ENCODE data around the gene PPP1R1B.

The PPP1R1B gene

GRCh38 chr17:39631403-39631802 is 4.7 kb downstream of the PPP1R1B start:
- DNase-seq (ENCODE audit: low read depth in 3 of 3, low spot score in 1 of 3), result no peak

DNA sequence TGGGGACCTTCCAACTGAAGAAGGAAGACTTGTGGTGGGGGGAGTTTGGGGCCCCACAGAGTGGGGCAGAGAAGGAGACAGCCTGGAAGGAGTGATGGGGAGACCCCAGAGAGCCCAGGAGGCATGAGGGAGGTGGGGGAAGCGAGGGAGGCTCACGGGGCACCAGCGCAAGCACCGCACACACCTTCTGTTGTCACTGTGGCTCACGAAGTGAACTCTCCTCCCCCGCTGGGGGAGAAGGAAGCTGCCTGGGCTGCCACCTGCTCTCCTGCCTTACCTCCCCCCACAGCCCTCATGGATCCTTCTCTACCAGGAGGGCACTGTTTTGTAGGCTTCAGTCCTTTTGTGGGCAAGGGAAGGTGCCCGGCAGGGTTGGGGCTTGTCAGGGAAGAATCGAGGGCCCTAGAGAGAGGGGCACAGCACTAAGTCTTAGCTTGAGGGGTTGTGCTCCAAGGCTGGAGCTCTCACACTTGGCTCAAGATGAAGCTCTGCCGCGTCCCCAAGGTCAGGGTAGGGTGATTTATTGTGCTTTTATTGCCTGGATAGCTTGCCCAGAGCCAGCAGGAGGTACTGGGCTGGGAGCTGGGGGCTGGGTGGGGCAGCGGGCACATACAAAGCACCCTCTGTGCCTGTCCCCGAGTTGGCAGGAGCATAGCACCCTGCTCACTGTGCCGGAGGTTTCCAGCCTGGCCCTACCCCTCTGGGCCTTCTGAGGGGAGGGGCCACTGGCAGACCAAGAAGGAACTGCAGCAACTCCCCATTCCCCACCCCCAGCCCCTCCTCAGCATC is 5.6 kb downstream of the PPP1R1B start:
- no peak for DNase-seq (ENCODE audit: low read depth in 3 of 3, low spot score in 1 of 3)

- no peak for DNase-seq (ENCODE audit: low read depth in 3 of 3, low spot score in 1 of 3)
Observed at GRCh38 chr17:39633570-39634183, 6.9 kb downstream of the PPP1R1B start.

- no peak for DNase-seq (ENCODE audit: low read depth in 3 of 3, low spot score in 1 of 3)
Observed at GRCh38 chr17:39634384-39634871, 7.7 kb downstream of the PPP1R1B start.

DNA sequence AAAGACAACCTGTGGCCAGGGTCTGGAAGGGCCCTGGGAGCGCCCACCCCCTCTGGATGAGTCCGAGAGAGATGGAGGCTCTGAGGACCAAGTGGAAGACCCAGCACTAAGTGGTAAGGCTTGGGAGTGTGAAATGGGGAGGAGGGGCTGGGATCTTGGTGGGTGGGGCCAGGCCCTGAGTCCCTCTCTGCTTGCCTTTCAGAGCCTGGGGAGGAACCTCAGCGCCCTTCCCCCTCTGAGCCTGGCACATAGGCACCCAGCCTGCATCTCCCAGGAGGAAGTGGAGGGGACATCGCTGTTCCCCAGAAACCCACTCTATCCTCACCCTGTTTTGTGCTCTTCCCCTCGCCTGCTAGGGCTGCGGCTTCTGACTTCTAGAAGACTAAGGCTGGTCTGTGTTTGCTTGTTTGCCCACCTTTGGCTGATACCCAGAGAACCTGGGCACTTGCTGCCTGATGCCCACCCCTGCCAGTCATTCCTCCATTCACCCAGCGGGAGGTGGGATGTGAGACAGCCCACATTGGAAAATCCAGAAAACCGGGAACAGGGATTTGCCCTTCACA is 8.9 kb downstream of the PPP1R1B start:
- no peak for DNase-seq (ENCODE audit: low read depth in 3 of 3, low spot score in 1 of 3)

DNA sequence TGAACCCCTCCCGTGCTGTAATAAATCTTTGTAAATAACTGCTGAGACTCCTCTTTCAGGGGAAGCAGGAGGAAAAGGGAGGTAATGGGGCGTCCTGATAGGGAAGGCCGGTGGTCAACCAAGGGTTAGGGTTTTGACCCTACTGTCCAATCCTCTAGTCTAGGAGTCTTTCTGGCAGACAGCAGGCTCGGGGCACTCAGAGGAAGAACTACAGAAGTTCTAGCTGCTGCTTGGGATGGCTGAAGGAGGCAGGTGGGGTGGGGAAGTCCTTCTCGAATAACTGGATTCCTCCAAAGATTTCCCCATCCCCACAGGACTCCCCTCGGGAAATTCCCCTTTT is 9.8 kb downstream of the PPP1R1B start:
- DNase-seq (ENCODE audit: low read depth in 3 of 3, low spot score in 1 of 3), result no peak

GRCh38 chr17:39636927-39637736 is 10.4 kb downstream of the PPP1R1B start, which contains the start of gene STARD3:
Gene STARD3 (plus strand): TSS chr17:39637144. CDS start chr17:39653532, 16,388 bp downstream.
- DNase-seq (ENCODE audit: low read depth in 3 of 3, low spot score in 1 of 3), result peak; percentile 72 to 89 (median 73)

DNA sequence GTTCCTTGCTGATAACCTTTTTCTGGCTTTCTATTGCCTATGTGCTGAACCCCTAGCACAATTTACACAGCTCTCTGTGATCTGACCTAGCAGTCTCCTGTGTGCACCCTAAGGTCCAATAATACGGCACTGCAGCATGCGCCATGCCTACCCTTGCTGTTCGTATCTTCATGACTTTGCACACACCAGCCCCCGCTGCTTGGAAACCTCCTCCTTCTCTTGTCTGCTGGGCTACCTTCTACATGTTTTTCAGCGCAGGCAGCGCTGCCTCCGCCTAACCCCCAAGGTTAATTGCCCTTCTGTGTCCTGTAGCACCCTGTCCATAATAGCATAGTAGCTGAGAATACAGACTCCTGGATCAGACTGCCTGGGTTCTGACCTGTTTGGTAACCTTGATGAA is 11.6 kb downstream of the PPP1R1B start:
- no peak for DNase-seq (ENCODE audit: low read depth in 3 of 3, low spot score in 1 of 3)

DNA sequence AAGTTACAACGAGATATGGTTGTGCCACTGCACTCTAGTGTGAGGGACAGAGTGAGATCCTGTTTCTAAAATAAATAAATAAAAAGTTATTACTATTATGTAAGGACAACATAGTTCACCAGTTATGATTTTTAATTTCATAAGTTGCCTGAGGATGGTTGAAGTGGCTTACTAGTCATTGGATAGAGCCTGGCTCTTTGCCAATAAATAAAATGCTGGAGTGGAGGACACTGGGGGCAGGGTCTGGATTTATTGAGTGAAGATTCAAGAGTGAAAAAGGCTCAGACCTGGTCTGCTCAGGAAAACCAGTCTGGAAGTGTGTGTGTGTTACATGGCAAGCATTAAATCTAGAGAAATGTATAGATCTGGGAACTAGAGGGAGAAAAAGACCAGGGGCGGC is 12.3 kb downstream of the PPP1R1B start:
- no peak for DNase-seq (ENCODE audit: low read depth in 3 of 3, low spot score in 1 of 3)

GRCh38 chr17:39639566-39640458 is 13.1 kb downstream of the PPP1R1B start:
- DNase-seq (ENCODE audit: low read depth in 3 of 3, low spot score in 1 of 3), result no peak

GRCh38 chr17:39640591-39641031 is 13.9 kb downstream of the PPP1R1B start:
- no peak for DNase-seq (ENCODE audit: low read depth in 3 of 3, low spot score in 1 of 3)

GRCh38 chr17:39641097-39641496 is 14.3 kb downstream of the PPP1R1B start:
- no peak for DNase-seq (ENCODE audit: low read depth in 3 of 3, low spot score in 1 of 3)

DNA sequence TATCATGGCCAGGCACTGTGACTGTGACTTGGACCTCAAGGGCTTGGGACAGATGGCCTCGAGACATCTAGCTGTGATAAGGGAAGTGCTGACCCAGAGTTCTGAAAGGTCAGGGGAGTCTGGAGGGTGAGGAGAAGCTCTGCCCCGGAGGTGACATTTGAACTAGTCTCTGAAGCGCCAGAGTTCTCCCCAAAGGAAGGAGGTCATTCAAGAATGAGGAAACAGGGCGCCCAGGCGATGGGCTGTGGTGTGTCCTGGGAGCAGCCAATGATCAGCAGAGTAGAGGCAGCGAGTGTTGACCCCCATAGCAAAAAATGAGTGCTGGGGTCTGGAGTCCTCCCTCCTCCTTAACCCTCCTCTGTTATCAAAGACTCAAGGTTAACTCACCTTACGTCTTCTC is 15.1 kb downstream of the PPP1R1B start:
- no peak for DNase-seq (ENCODE audit: low read depth in 3 of 3, low spot score in 1 of 3)

DNA sequence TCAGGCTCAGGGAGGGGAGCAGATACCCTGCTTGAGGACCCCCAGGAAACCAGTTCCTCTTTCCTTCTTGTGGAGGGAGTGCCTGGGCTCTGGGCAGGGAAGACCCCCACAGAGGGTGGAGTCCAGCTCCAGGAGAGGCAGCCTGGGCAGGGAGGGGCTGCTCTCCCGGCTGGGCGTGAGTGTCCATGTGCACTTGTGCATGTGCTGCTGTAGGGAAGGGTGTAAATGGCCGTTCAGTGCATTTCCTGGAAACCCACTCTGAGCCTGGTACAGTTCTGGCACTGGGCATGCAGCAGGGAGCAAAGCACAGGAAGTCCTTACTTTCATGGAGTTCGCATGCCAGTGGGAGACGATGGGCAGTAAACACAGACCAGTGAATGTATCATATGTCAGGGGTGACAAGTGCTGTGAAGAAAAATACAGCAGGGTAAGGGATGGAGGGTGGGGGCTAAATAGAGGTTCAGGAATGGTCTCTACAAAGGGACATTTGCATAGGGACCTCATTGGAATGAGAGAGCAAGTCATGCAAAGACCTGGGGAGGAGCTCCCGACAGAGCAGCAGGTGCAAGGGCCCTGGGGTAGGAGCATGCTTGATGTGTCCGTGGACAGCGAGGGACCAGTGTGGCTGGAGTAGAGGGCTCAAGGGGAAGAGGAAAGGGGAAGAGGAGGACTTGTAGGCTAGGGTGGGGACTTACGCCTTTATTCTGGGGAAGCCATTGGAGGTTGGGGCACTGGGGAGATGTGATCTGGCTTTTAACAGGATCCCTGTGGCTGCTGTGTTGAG is 15.7 kb downstream of the PPP1R1B start:
- no peak for DNase-seq (ENCODE audit: low read depth in 3 of 3, low spot score in 1 of 3)

DNA sequence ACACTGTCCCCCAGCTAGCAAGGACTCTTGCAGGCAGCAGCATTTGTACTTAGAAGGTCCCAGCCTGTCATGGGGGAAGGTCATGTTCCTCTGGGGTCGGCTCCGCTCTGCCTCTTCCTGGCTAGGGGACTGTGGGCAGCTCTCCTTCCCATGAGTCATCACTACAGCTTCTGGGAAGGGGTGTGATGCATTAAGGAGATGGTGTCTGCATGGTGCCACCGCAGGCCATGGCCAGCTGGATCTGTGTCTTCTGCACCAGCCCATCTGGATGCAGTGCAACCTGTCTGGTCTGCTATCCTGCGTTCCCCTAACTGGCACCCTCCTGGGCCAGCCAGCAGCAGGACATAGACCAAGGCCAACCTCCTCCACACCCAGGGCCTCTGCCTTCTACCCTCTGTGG is 16.5 kb downstream of the PPP1R1B start:
- no peak for DNase-seq (ENCODE audit: low read depth in 3 of 3, low spot score in 1 of 3)

DNA sequence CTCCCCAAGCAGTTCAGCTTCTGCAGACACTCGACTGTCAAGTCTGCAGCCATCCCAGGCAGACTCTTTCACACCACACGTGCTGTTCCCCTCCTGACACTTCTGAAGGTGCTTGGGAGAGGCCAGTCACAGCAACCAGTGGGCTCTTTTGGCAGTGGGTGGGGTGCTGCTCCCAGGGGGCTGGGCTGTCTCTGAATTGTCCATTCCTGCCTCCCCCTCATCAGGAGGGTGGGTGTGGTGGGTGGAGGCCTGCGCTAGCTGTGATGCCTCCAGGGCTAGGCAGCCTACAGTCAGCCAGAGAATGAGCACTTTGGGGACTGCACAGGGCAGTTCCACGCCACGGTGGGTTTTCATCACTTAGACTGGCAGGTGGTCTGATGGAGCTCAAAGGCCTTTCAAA is 20.5 kb downstream of the PPP1R1B start:
- no peak for DNase-seq (ENCODE audit: low read depth in 3 of 3, low spot score in 1 of 3)

DNA sequence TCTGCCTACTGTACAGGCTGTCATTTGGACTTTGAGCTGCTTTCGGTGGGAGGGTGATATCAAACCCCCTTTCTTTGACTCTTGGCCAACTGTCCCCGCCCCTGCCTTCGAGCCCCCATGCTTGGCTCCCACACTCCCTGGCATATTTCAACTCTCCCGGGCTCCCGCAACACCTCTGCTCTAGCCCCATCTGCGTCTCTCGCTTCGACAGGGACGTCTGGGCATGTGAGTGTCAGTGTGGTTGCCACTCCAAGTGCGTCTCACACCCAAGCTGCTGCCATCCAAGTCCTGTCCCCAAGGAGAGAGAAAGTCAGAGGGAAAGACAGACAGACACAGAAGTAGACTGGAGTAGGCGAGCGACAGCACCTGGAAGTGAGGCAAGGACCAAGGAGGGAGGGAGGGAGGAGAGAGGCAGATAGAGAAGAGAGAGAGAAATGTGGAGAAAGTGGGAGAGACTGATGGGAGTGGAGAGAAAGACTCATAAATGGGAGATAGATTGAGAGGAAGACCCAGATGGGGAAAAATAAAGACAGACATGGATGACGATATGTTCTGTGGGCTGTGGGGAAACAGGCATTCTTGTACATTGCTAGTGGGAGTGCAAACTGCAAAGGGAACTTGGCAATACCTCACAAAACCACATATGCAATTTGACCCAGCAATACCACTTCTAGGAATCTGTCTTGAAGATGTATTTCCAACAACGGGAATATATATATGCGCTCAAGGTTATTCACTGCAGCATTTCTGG is 22.0 kb downstream of the PPP1R1B start:
- DNase-seq (ENCODE audit: low read depth in 3 of 3, low spot score in 1 of 3), result no peak

DNA sequence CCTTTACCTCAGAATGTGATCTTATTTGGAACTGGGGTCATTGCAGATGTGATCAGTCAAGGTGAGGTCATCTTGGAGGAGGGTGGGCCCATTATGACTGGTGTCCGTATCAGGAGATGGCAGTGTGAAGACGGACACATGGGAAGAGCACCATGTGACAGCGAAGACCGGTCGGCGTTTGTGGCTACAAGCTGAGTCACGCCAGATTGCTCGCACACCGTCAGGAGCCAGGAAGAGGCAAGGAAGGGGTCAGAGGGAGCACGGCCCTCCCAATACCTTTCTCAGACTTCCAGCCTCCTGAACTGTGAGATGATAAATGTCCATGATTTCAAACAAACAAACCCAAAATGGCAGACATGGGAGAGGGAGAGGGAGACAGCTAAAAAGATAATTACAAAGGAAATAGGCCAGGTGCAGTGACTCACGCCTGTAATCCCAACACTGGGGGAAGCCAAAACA is 23.4 kb downstream of the PPP1R1B start:
- no peak for DNase-seq (ENCODE audit: low read depth in 3 of 3, low spot score in 1 of 3)
